Omental fat pad (tissue), 4 donors: ENCODE data around the gene ADAM8. TPM values are rescaled to one million over a fixed set of nuclear protein-coding genes. Genes with fewer than 3 reads are reported as not detected.
"Not testable (repeated sequence)": the region's sequence is repeated elsewhere in the genome, so short reads cannot be mapped to it uniquely, and the experiment has no call there.

Source experiments
- ATAC-seq: fragments of 150-250 bp; one replicate; pipeline ENCODE4 v1.9.1; 2016; ENCODE audit warnings: mild to moderate bottlenecking, moderate library complexity; ENCODE audit not compliant: low FRiP score
- DNase-seq: peaks from one replicate; pipeline ENCODE4 v3.0.0-alpha.2; 2019; ENCODE audit warnings: low spot score
- total RNA-seq, 4 donors: library from RNA; depleted of rRNA; stranded (reverse); fragments of >200 nt; gene quantifications; one replicate each; pipeline ENCODE4 v1.1.0, GENCODE V29; 2016
- TF ChIP-seq, protein P1 (sequence below), 3 donors: fragments of 450-650 bp; IDR thresholded peaks; one replicate each; pipeline ENCODE4 v1.5.1; 2016 to 2017; ENCODE audit warnings: antibody characterized with exemption in 3 of 3, mild to moderate bottlenecking in 3 of 3, moderate library complexity in 2 of 3

ADAM8 gene
- total RNA-seq, 4 donors from 2014 or later = 3.9 to 53.9 (median 8.4) TPM

DNA sequence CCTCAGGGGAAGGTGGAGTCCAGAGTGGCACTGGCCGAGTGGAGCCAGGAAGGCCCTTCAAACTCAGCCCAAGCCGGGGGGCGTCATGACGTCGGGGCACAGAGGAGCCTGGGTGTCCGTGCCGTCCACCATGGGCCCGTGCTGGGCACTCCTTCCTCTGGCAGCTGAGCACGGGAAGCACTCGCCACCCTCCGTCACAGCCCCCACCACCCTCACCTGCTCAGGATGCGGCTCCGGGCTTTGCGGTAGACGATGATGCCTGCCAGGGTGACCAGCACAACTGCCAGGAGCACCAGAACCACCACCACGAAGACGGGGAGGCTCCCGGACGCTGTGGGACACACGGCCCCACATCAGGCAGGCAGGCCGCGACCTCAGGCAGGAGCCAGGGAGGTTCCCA, 8.1 kb downstream of the ADAM8 start:
- DNase-seq (no peak), ATAC-seq (no peak)
- TF ChIP-seq, protein P1, sequence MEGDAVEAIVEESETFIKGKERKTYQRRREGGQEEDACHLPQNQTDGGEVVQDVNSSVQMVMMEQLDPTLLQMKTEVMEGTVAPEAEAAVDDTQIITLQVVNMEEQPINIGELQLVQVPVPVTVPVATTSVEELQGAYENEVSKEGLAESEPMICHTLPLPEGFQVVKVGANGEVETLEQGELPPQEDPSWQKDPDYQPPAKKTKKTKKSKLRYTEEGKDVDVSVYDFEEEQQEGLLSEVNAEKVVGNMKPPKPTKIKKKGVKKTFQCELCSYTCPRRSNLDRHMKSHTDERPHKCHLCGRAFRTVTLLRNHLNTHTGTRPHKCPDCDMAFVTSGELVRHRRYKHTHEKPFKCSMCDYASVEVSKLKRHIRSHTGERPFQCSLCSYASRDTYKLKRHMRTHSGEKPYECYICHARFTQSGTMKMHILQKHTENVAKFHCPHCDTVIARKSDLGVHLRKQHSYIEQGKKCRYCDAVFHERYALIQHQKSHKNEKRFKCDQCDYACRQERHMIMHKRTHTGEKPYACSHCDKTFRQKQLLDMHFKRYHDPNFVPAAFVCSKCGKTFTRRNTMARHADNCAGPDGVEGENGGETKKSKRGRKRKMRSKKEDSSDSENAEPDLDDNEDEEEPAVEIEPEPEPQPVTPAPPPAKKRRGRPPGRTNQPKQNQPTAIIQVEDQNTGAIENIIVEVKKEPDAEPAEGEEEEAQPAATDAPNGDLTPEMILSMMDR (IDR thresholded peaks at IDR 0.05) = no peak

DNA sequence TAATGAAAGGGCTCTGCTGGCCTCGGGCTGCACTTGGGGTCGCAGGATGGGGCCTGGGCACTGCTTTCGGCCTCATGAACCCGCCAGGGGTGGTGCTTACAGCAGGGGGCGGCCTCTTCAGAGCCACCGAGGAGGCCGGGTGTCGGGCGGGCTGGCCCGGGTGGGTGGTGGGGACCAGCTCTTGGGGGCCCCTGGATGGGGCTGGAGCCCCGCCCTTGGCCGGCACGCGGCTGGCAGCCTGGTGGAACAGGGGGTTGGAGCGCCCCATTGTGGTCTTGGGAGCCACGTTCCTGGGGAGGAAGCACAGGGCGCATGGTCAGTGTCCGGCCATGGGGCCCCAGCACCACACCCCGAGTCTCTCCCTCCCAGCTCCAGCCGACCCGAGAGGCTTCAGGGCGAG, 8.8 kb downstream of the ADAM8 start:
- TF ChIP-seq, protein P1 (IDR thresholded peaks at IDR 0.05) = no peak
- ATAC-seq = no peak
- DNase-seq = no peak

DNA sequence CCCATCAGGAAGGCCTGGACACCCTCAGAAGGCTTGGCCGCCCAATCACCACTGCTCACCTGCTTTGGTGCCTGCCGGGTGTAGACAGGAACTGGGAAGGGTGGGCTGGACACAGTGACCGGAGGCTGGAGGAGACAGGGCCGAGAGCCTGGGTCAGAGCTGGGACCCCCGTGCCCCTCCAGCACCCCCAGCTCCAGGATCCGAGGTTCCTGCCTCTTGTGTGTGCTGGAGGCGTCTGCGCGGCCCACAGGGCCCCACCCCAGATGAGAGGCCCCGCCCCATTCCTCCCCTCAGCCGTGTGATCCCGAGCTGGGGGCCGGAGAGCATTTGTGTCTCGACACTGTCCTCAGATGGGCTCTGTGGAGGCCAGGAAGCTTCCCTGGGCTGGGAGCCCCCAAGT, 9.4 kb downstream of the ADAM8 start:
- no peak for ATAC-seq
- DNase-seq = no peak
- TF ChIP-seq, protein P1 (IDR thresholded peaks at IDR 0.05) = no peak

DNA sequence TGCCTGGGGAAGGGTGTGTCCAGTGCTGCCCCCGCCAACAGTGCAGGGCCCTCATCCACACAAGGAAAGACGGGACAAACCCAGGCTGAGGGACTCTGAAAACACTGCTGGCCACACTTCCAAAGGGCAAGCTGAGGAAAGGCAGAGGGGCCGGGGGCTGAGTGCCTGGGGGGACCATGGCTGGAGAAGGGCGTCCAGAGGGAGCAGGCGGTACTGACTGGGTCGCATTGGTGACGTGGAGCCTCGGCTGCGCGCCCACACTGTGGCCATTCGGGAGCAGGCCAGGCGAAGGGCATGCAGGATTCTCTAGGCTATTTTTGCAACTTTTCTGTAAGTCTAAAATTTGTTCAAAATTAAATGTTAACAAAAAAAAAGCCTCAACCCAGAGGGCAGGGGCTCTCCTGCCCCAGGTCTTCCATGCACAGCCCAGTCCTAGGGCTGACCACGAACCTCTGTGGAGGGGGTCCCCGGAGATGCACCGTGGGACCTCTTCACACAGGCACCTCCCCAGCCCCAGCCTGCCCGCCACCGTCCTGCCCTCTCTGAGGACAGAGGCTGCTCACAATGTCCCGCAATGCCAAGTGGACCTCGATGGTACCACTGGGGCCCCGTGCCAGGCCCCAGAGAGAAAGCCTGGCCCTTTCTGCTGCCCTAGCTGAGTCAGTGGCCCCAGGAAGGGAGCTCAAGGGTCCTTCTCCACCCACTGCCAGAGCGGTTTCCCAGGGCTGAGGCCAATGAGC, 10.4 kb downstream of the ADAM8 start:
- TF ChIP-seq, protein P1 (IDR thresholded peaks at IDR 0.05) = no peak
- ATAC-seq (no peak), DNase-seq (no peak)

DNA sequence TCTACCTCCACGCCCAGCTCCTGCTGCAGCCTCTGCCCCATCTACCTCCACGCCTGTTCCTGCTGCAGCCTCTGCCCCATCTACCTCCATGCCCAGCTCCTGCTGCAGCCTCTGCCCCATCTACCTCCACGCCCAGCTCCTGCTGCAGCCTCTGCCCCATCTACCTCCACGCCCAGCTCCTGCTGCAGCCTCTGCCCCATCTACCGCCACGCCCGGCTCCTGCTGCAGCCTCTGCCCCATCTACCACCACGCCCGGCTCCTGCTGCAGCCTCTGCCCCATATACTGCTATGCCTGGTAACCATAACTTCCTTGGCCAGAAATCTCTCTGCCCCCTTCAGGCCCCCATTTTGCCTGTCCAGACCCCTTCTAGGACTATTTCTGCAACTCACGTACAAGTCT, 11.6 kb downstream of the ADAM8 start:
- not testable (repeated sequence) for ATAC-seq, DNase-seq

DNA sequence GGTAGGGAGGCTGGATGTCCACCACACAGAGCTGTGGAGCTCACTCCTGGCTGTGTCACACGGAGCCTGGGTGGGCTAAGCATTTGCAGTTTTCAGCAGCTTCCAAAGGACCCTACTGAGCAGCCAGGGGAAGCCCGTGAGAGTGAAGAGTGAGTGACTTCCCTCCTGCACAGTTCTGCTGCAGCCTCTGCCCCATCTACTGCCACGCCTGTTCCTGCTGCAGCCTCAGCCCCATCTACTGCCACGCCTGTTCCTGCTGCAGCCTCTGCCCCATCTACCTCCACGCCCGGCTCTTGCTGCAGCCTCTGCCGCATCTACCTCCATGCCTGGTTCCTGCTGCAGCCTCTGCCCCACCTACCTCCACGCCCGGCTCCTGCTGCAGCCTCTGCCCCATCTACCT, 12.2 kb downstream of the ADAM8 start:
- DNase-seq (no peak), ATAC-seq (no peak)
- TF ChIP-seq, protein P1 (IDR thresholded peaks at IDR 0.05) = no peak

DNA sequence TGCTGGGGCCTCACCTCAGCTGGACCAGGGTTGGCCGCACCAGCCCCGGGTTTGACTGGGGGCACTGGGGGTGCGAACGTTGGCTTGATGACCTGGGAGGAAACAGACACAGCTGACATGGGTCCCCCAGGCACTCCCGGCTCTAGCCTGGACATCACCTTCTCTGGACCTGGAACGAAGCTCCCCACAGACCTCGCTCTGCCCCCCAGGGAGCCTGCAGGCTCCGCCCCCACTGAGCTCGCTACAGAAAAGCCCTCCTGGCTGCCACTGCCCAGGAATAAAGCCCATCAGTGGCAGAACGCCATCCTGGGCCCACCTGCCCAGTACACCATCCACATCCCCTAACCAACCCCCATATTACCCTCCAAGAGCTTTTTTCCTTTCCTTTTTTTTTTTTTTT, 13.0 kb downstream of the ADAM8 start:
- ATAC-seq (no peak), DNase-seq (no peak)
- TF ChIP-seq, protein P1 (IDR thresholded peaks at IDR 0.05) = no peak
